CD4-positive, CD25-positive, alpha-beta regulatory T cell (primary cell): ENCODE results near the gene MOB4. TPM values are rescaled to one million over a fixed set of nuclear protein-coding genes. Genes with fewer than 3 reads are reported as not detected.

Experiments
- ATAC-seq, 2 donors: fragments of 150-1000 bp; cut with Tn5 transposase; one replicate each; pipeline ENCODE4 v1.10.0; 2021; ENCODE audit warnings: low read depth in 2 of 2, moderate number of reproducible peaks in 2 of 2, moderate library complexity in 1 of 2
- DNase-seq, 3 donors: peaks; one replicate each; pipeline versions ENCODE4 v3.0.0 to v3.0.0-alpha.2; 2012 to 2022; ENCODE audit warnings: mixed read lengths in 1 of 3
- H3K27ac ChIP-seq: one replicate; pipeline ENCODE4 v1.7.0; 2013; ENCODE audit warnings: mild to moderate bottlenecking, low read length; ENCODE audit not compliant: insufficient read depth, poor library complexity, severe bottlenecking
- H3K27me3 ChIP-seq: one replicate; pipeline ENCODE4 v1.7.0; 2013; ENCODE audit warnings: low read length; ENCODE audit not compliant: control insufficient read depth, insufficient read depth
- H3K36me3 ChIP-seq: one replicate; pipeline ENCODE4 v1.7.0; 2013; ENCODE audit warnings: mild to moderate bottlenecking, low read length, moderate library complexity; ENCODE audit not compliant: control insufficient read depth, insufficient read depth
- H3K4me1 ChIP-seq: 2 replicates; pipeline ENCODE4 v1.7.0; 2013; ENCODE audit warnings: mild to moderate bottlenecking, low read length; ENCODE audit not compliant: insufficient read depth, control insufficient read depth, poor library complexity, severe bottlenecking
- H3K4me3 ChIP-seq: one replicate; pipeline ENCODE4 v1.7.0; 2013; ENCODE audit warnings: low read depth, mild to moderate bottlenecking, low read length, moderate library complexity
- H3K9me3 ChIP-seq, 2 experiments: 1 replicate in 1 of 2; 2 replicates in 1 of 2; pipeline ENCODE4 v1.7.0; 2013; ENCODE audit warnings: low read length in 2 of 2, mild to moderate bottlenecking in 1 of 2, moderate library complexity in 1 of 2; ENCODE audit not compliant: control insufficient read depth in 2 of 2
- H3K27ac Mint-ChIP-seq, 3 donors: one replicate each; pipeline ENCODE4 v1.8.0; 2020 to 2022; ENCODE audit warnings: mild to moderate bottlenecking in 3 of 3, mixed read lengths in 3 of 3, moderate library complexity in 2 of 3
- H3K27me3 Mint-ChIP-seq: one replicate; pipeline ENCODE4 v1.8.0; 2022; ENCODE audit warnings: mild to moderate bottlenecking, mixed read lengths
- H3K36me3 Mint-ChIP-seq: one replicate; pipeline ENCODE4 v1.8.0; 2020; ENCODE audit warnings: mixed read lengths
- H3K4me1 Mint-ChIP-seq, 4 donors: one replicate each; pipeline ENCODE4 v1.8.0; 2020 to 2022; ENCODE audit warnings: mixed read lengths in 4 of 4, mild to moderate bottlenecking in 1 of 4
- H3K4me3 Mint-ChIP-seq, 4 donors: one replicate each; pipeline ENCODE4 v1.8.0; 2020 to 2022; ENCODE audit warnings: mild to moderate bottlenecking in 4 of 4, mixed read lengths in 4 of 4, moderate library complexity in 3 of 4
- H3K9me3 Mint-ChIP-seq, 7 donors: one replicate each; pipeline ENCODE4 v1.8.0; 2020 to 2022; ENCODE audit warnings: mixed read lengths in 7 of 7, mild to moderate bottlenecking in 3 of 7, moderate library complexity in 2 of 7
- polyA plus RNA-seq, 4 donors: library from polyadenylated mRNA; unstranded; fragments of 300-500 nt; fragmentation: Illumina TruSeq; gene quantifications; one replicate each; pipeline ENCODE4 v1.2.3, GENCODE V29; 2021
- total RNA-seq: library from RNA; stranded (reverse); gene quantifications from one replicate; pipeline ENCODE4 v1.2.3, GENCODE V29; 2022

MOB4 gene
- total and polyA plus RNA-seq, 5 donors from 2014 or later: 22.7 to 36.0 (median 25.8) TPM

- peak overlapping the region; percentile 98 for H3K27ac ChIP-seq
- H3K9me3 Mint-ChIP-seq: no peaks in the 10 kb centered on the region
- ATAC-seq (peak; percentile 2 to 5), DNase-seq (peak in 2 of 3 donors; percentile 24 to 32)
- H3K4me3 Mint-ChIP-seq: peak overlapping the region; percentile 93 to 98 (median 95)
- H3K36me3 ChIP-seq: peaks cover 30% of the 10 kb centered on the region
- H3K27me3 ChIP-seq: no peaks in the 10 kb centered on the region
- H3K4me1 ChIP-seq: peaks cover 57% of the 10 kb centered on the region
- H3K4me3 ChIP-seq: peak overlapping the region; percentile 98
- peaks cover 37 to 70% (median 45%) of the 10 kb centered on the region in 4 donors for H3K4me1 Mint-ChIP-seq
- H3K27ac Mint-ChIP-seq: peak overlapping the region; percentile 94 to 98 (median 97)
- H3K9me3 ChIP-seq: no peaks in the 10 kb centered on the region
- H3K36me3 Mint-ChIP-seq: peaks cover 20% of the 10 kb centered on the region
- peaks cover 7% of the 10 kb centered on the region for H3K27me3 Mint-ChIP-seq
These were observed 15.2 kb upstream of the MOB4 start for GRCh38 chr2:197500503-197501131.

DNA sequence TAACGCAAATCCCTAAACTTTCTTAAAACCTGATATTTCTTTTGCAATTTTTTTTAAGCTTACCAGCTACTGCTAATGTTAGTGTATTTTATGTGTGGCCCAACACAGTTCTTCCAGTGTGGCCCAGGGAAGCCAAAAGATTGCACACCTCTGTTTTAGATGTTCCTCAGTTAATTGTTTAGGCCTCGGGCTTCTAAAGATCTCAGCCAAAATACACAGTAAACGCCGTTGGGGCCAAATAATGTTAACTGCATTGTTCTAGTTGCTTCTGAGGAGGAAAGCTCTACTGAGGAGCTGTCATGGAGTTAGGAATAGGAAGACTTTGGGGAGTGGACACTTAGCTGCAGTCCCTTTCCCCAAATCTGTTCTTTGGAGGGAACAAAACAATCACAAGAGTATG is 13.7 kb upstream of the MOB4 start:
- Mint-ChIP-seq H3K4me1 (peaks cover 23 to 56% (median 33%) of the 10 kb centered on the region in 4 donors), H3K9me3 (no peaks in the 10 kb centered on the region), H3K27ac (peak overlapping the region; percentile 72 to 98 (median 94)), H3K27me3 (peaks cover 7% of the 10 kb centered on the region), H3K36me3 (peaks cover 11% of the 10 kb centered on the region), H3K4me3 (peak overlapping the region; percentile 93 to 98 (median 95))
- no peaks in the 10 kb centered on the region for H3K27me3 ChIP-seq
- peaks cover 15% of the 10 kb centered on the region for H3K36me3 ChIP-seq
- no peak for DNase-seq
- H3K27ac ChIP-seq: peak overlapping the region; percentile 98
- peak overlapping the region; percentile 79 for H3K4me3 ChIP-seq
- H3K4me1 ChIP-seq: peaks cover 48% of the 10 kb centered on the region
- no peak for ATAC-seq
- H3K9me3 ChIP-seq: no peaks in the 10 kb centered on the region

DNA sequence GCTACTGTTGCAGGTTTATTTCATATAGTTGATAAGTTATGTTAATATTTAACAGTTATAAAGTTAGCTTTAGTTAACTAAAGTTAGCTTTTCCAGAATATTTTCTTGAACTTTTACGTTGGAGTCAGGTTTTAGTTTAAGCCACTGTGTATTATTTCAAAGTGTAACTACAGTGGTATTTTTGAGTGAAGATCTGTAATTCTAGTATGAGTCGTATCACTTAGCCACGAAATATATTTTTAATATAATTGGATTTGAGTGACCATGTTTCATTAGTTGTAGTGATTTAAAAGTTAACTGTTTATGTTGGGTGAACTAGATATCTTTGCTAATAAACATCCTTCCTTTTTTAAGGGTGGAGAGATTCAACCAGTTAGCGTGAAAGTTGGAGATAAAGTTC is 13.2 kb upstream of the MOB4 start:
- H3K4me1 ChIP-seq: peaks cover 43% of the 10 kb centered on the region
- Mint-ChIP-seq H3K4me1 (peaks cover 18 to 51% (median 28%) of the 10 kb centered on the region in 4 donors), H3K4me3 (peak overlapping the region; percentile 7 to 98 (median 94)), H3K27me3 (peaks cover 7% of the 10 kb centered on the region), H3K9me3 (no peaks in the 10 kb centered on the region), H3K27ac (peak overlapping the region in 2 of 3 donors; percentile 94 to 98), H3K36me3 (peaks cover 11% of the 10 kb centered on the region)
- H3K4me3 ChIP-seq: peak overlapping the region; percentile 79
- peak overlapping the region; percentile 98 for H3K27ac ChIP-seq
- H3K27me3 ChIP-seq: no peaks in the 10 kb centered on the region
- ATAC-seq (no peak), DNase-seq (no peak)
- no peaks in the 10 kb centered on the region for H3K9me3 ChIP-seq
- H3K36me3 ChIP-seq: peaks cover 15% of the 10 kb centered on the region

DNA sequence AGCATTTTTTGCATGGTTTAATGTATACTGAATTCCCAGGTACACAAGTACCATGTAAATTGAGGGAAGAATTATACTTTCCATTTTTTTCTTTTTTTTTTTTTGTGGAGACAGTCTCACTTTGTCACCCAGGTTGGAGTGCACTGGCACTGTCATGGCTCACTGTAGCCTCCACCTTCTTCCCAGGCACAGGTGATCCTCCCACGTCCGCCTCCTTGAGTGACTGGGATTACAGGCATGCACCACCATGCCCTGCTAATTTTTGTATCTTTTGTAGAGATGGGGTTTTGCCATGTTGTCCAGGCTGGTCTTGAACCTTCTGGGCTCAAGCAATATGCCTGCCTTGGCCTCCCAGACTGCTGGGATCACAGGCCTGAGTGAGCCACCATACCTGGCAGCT is 11.9 kb upstream of the MOB4 start:
- Mint-ChIP-seq H3K36me3 (peaks cover 15% of the 10 kb centered on the region), H3K4me1 (peaks cover 11 to 39% (median 23%) of the 10 kb centered on the region in 4 donors), H3K4me3 (peak overlapping the region in 1 of 4 donors; percentile 71), H3K27me3 (peaks cover 1% of the 10 kb centered on the region), H3K9me3 (no peaks in the 10 kb centered on the region), H3K27ac (no peak overlapping the region)
- Histone ChIP-seq H3K27me3 (no peaks in the 10 kb centered on the region), H3K36me3 (peaks cover 15% of the 10 kb centered on the region), H3K27ac (no peak overlapping the region), H3K4me3 (no peak overlapping the region), H3K4me1 (peaks cover 30% of the 10 kb centered on the region), H3K9me3 (no peaks in the 10 kb centered on the region)
- no peak for DNase-seq
- no peak for ATAC-seq

DNA sequence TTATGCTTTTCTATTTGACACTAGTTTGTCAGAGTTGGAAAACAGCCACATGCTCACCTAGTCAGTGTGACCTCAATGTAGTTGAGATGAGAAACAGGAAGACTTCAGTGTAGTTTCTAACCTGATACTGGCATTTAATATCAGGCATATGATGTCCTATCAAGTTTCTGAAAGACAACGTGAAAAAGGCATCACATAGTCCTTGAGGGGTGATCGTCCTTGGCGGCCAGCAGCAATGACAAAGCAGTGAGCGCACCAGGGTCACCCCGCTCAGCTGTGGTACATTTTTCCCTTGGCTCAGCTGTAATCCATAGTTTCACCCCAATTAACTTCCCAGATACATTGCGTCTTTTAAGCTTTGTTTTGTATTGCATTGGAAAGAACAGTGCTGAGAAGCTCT is 11.4 kb upstream of the MOB4 start:
- peak overlapping the region in 1 of 3 donors; percentile 48 for H3K27ac Mint-ChIP-seq
- no peak overlapping the region for H3K27ac ChIP-seq
- no peaks in the 10 kb centered on the region for H3K27me3 Mint-ChIP-seq
- H3K36me3 ChIP-seq: peaks cover 15% of the 10 kb centered on the region
- no peak for DNase-seq
- no peaks in the 10 kb centered on the region for H3K27me3 ChIP-seq
- H3K4me1 ChIP-seq: peaks cover 27% of the 10 kb centered on the region
- H3K9me3 Mint-ChIP-seq: no peaks in the 10 kb centered on the region
- H3K9me3 ChIP-seq: no peaks in the 10 kb centered on the region
- no peak overlapping the region for H3K4me3 ChIP-seq
- H3K36me3 Mint-ChIP-seq: peaks cover 15% of the 10 kb centered on the region
- no peak overlapping the region for H3K4me3 Mint-ChIP-seq
- ATAC-seq: no peak
- peaks cover 11 to 39% (median 23%) of the 10 kb centered on the region in 4 donors for H3K4me1 Mint-ChIP-seq

DNA sequence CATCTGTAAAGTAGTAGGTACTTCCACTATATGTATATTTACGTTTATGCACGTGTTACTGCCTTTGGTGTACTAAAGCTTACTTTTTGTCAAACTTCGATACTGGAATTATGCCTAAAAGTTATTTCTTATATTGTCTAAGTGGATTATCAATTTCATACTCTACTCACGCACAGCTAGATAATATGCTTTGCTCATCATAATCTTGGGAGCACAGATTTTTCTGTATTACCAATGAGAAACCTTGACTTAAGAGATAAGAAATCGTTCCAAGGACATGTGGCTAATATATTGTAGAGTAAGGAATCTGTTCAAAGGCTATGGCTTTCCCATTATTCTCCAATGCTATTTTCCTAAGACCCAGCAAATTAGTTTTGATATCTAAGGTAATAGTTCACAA is 9.2 kb upstream of the MOB4 start:
- no peaks in the 10 kb centered on the region for H3K9me3 ChIP-seq
- no peak overlapping the region for H3K4me3 ChIP-seq
- Mint-ChIP-seq H3K36me3 (peaks cover 12% of the 10 kb centered on the region), H3K27ac (no peak overlapping the region), H3K4me1 (peaks cover 11 to 27% (median 14%) of the 10 kb centered on the region in 4 donors), H3K27me3 (no peaks in the 10 kb centered on the region), H3K4me3 (peak overlapping the region in 1 of 4 donors; percentile 19), H3K9me3 (no peaks in the 10 kb centered on the region)
- H3K27me3 ChIP-seq: no peaks in the 10 kb centered on the region
- H3K4me1 ChIP-seq: peaks cover 14% of the 10 kb centered on the region
- ATAC-seq (no peak), DNase-seq (no peak)
- no peak overlapping the region for H3K27ac ChIP-seq
- H3K36me3 ChIP-seq: peaks cover 15% of the 10 kb centered on the region

DNA sequence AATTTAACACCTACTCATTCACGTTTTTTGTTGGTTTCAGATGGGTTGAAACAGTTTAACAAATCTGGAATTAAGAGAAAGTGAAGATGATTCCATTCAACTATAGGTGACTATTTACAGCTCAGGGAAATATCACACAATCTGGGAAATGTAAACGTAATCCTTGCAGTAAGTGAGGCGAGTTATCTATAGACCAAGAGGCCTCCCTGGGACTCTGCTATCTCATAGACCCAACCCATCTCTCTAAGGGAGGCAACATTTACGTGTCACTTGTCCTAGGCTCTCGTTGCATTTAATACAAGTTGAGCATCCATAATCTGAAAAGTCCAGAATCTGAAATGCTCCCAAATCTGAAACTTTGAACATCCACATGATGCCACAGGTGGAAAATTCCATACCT is 2.0 kb upstream of the MOB4 start:
- ATAC-seq: no peak
- peak overlapping the region in 2 of 4 donors; percentile 21 to 100 for H3K4me3 Mint-ChIP-seq
- peaks cover 19% of the 10 kb centered on the region for H3K4me1 ChIP-seq

GRCh38 chr2:197514754-197515153 is 1.1 kb upstream of the MOB4 start:
- Mint-ChIP-seq H3K9me3 (peaks cover 0 to 1% (median 0%) of the 10 kb centered on the region in 7 donors), H3K4me3 (peak overlapping the region; percentile 95 to 100 (median 98)), H3K27me3 (peaks cover 6% of the 10 kb centered on the region), H3K4me1 (peaks cover 27 to 50% (median 40%) of the 10 kb centered on the region in 4 donors), H3K36me3 (peaks cover 9% of the 10 kb centered on the region), H3K27ac (peak overlapping the region; percentile 91 to 97 (median 93))
- peak overlapping the region; percentile 99 for H3K4me3 ChIP-seq
- ATAC-seq (no peak), DNase-seq (peak in 2 of 3 donors; percentile 18 to 55)
- no peaks in the 10 kb centered on the region for H3K9me3 ChIP-seq
- H3K36me3 ChIP-seq: peaks cover 2% of the 10 kb centered on the region
- H3K27ac ChIP-seq: peak overlapping the region; percentile 92
- H3K27me3 ChIP-seq: no peaks in the 10 kb centered on the region
- H3K4me1 ChIP-seq: peaks cover 19% of the 10 kb centered on the region

More for the DNA sequence above, 2.0 kb upstream of the MOB4 start:
- peaks cover 1% of the 10 kb centered on the region for H3K36me3 Mint-ChIP-seq
- H3K27ac Mint-ChIP-seq: no peak overlapping the region
- H3K27me3 Mint-ChIP-seq: peaks cover 6% of the 10 kb centered on the region
- H3K4me1 Mint-ChIP-seq: peaks cover 20 to 42% (median 32%) of the 10 kb centered on the region in 4 donors
- H3K4me3 ChIP-seq: no peak overlapping the region
- DNase-seq: no peak
- H3K9me3 Mint-ChIP-seq: no peaks in the 10 kb centered on the region
- peak overlapping the region; percentile 92 for H3K27ac ChIP-seq
- H3K9me3 ChIP-seq: no peaks in the 10 kb centered on the region
- no peaks in the 10 kb centered on the region for H3K27me3 ChIP-seq
- no peaks in the 10 kb centered on the region for H3K36me3 ChIP-seq
